ENCODE measurements around the gene NOL3.
"Not testable (repeated sequence)": the region's sequence is repeated elsewhere in the genome, so short reads cannot be mapped to it uniquely, and the experiment has no call there.

NOL3 gene

GRCh38 chr16:67170168-67170948, at the start of gene NOL3:
NOL3 (plus strand) TSS chr16:67170538.
- no peak for TF ChIP-seq CTCF (IDR thresholded peaks at IDR 0.05; ENCODE audit: unreplicated experiment in 3 of 3)
- H3K9me3 Mint-ChIP-seq = no peaks in the 10 kb centered on the region
- H3K36me3 Mint-ChIP-seq (ENCODE audit: low read depth) = no peaks in the 10 kb centered on the region
- H3K4me1 Mint-ChIP-seq = peaks cover 43% of the 10 kb centered on the region
- peak within 1 kb of the TSS; percentile 79 to 85 (median 82) for H3K4me3 Mint-ChIP-seq
- peaks cover 88% of the 10 kb centered on the region for H3K27me3 Mint-ChIP-seq (ENCODE audit: low read depth)
- peak within 1 kb of the TSS; percentile 56 to 69 (median 61) for H3K27ac Mint-ChIP-seq

GRCh38 chr16:67122799-67123198, 47.5 kb upstream of the NOL3 start:
- not testable (repeated sequence) for H3K27me3 Mint-ChIP-seq (ENCODE audit: low read depth); H3K4me3 Mint-ChIP-seq; H3K9me3 Mint-ChIP-seq; H3K27ac Mint-ChIP-seq
- Mint-ChIP-seq H3K36me3 (ENCODE audit: low read depth) (peaks cover 44% of the 10 kb centered on the region), H3K4me1 (peaks cover 16% of the 10 kb centered on the region)

- H3K36me3 Mint-ChIP-seq (ENCODE audit: low read depth) = peaks cover 58% of the 10 kb centered on the region
These were observed 41.9 kb upstream of the NOL3 start for GRCh38 chr16:67128417-67128816.

GRCh38 chr16:67128887-67129286, 41.5 kb upstream of the NOL3 start:
- H3K27me3 Mint-ChIP-seq (ENCODE audit: low read depth) = no peaks in the 10 kb centered on the region
- peaks cover 29% of the 10 kb centered on the region for H3K4me1 Mint-ChIP-seq
- no peaks in the 10 kb centered on the region for H3K9me3 Mint-ChIP-seq
- no peak for TF ChIP-seq CTCF (IDR thresholded peaks at IDR 0.05; ENCODE audit: unreplicated experiment in 3 of 3)
- H3K27ac Mint-ChIP-seq = no peak overlapping the region
- H3K36me3 Mint-ChIP-seq (ENCODE audit: low read depth) = peaks cover 56% of the 10 kb centered on the region
- H3K4me3 Mint-ChIP-seq = no peak overlapping the region

More at GRCh38 chr16:67128417-67128816, 41.9 kb upstream of the NOL3 start:
- no peaks in the 10 kb centered on the region for H3K9me3 Mint-ChIP-seq
- no peak for TF ChIP-seq CTCF (IDR thresholded peaks at IDR 0.05; ENCODE audit: unreplicated experiment in 3 of 3)
- no peak overlapping the region for H3K27ac Mint-ChIP-seq
- peak overlapping the region in 1 of 3 experiments; percentile 35 for H3K4me3 Mint-ChIP-seq
- no peaks in the 10 kb centered on the region for H3K27me3 Mint-ChIP-seq (ENCODE audit: low read depth)
- peaks cover 29% of the 10 kb centered on the region for H3K4me1 Mint-ChIP-seq

GRCh38 chr16:67129422-67129821, 40.9 kb upstream of the NOL3 start:
- peaks cover 29% of the 10 kb centered on the region for H3K4me1 Mint-ChIP-seq
- H3K27ac Mint-ChIP-seq = no peak overlapping the region
- H3K9me3 Mint-ChIP-seq = no peaks in the 10 kb centered on the region
- peaks cover 56% of the 10 kb centered on the region for H3K36me3 Mint-ChIP-seq (ENCODE audit: low read depth)
- no peak for TF ChIP-seq CTCF (IDR thresholded peaks at IDR 0.05; ENCODE audit: unreplicated experiment in 3 of 3)
- H3K27me3 Mint-ChIP-seq (ENCODE audit: low read depth) = no peaks in the 10 kb centered on the region
- H3K4me3 Mint-ChIP-seq = no peak overlapping the region

GRCh38 chr16:67137605-67138004, 32.7 kb upstream of the NOL3 start:
- H3K27ac Mint-ChIP-seq = peak overlapping the region; percentile 54 to 79 (median 68)
- peaks cover 59% of the 10 kb centered on the region for H3K36me3 Mint-ChIP-seq (ENCODE audit: low read depth)
- H3K27me3 Mint-ChIP-seq (ENCODE audit: low read depth) = no peaks in the 10 kb centered on the region
- peaks cover 4% of the 10 kb centered on the region for H3K4me1 Mint-ChIP-seq
- TF ChIP-seq CTCF (IDR thresholded peaks at IDR 0.05; ENCODE audit: unreplicated experiment in 3 of 3) = no peak
- H3K9me3 Mint-ChIP-seq = no peaks in the 10 kb centered on the region
- no peak overlapping the region for H3K4me3 Mint-ChIP-seq
